ENCODE results near the gene ACYP2.

ACYP2 gene

GRCh38 chr2:54161660-54162424, 46.4 kb downstream of the ACYP2 start:
- FAIRE-seq = peak; percentile 88

DNA sequence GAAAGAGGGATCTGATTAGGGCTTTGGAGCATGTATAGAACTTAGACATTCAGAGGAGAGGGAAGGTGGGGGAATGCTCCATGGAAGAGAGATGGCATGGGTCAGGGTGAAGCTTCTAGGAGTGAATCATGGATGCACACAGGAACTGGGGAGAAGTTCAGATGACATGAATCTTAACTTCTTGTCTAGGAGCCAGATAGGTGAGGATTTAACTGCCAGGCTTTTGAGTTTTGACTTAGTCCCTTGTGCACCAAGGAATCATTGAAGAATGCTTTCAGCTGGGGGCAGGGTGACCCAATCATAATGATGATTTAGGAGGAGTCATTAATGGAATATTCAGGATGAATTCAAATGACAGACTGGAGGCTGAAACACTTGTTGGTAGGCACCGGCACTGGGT, 48.7 kb downstream of the ACYP2 start:
- no peak for FAIRE-seq

DNA sequence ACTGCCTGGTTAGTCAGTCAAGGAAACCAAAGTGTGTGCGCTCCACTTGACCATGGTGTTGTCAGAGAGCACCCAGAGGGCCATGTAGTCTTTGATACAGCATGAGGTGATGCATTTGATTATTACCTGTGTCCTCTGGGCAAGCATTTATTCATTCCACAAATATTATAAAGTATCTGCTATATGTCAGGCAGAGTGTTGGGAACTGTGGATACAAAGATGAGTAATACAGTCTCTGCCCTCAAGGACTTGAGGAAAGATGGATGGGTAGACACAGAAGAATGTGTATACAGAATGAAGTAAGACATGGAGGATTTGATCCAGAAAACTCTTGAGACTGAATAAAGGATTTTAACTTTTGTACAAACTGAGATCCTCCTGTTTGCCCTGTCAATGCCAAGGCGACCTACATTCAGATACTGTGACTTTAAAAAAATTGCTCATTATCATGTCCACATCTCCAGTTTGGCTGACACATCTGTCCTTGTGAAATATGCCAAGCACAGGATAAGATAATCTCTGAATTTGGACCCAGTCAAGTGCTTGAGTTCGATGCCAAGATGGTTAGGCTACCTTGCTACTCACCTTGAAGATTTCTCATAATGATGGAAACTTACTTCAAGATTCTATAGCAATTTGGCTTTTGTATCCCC, 50.8 kb downstream of the ACYP2 start:
- no peak for FAIRE-seq

DNA sequence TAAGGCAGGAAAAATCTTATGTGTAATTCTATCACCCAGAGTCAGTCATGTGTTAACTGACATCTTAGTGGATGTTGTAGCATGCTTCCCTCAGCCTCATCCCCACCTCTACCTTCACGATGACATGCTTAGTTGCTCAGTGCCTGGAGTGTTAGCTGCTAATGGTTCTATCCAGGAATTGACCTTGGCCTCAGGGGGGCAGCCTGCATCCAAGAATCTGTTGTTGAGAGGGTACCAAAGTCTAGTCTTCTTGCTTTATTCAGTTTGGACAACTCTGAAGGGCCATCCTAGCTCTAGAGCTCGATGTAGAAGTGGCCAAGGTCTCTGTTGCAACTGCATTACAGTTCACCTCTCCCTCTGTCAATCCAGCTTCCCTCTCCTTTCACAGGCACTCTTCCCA, 61.2 kb downstream of the ACYP2 start:
- no peak for FAIRE-seq

- no peak for FAIRE-seq
These were observed 67.9 kb downstream of the ACYP2 start for GRCh38 chr2:54183281-54183680.

GRCh38 chr2:54183972-54184371, 68.6 kb downstream of the ACYP2 start:
- no peak for FAIRE-seq

- FAIRE-seq = no peak
These were observed 69.7 kb downstream of the ACYP2 start for GRCh38 chr2:54185105-54185504.

DNA sequence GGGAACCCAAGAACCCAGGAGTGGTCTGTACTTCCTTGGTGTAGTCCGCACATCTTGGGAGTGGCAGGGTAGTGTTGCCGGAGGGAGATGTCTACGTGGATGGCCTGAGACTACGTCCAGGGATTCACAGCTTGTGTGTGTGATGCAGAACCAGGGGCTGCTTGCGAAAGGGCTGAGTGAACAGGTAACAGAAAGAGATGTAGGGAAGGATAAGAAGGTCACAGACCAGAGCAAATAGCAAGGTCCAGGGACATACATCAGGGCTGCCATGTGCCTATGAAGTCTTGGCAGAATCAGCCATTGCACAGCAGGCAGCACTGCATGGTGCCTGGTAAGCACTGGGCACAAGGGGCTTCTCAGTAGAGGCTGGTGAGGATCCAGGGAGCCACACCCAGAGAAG, 71.9 kb downstream of the ACYP2 start:
- FAIRE-seq = no peak

GRCh38 chr2:54189539-54189938, 74.1 kb downstream of the ACYP2 start:
- FAIRE-seq = no peak

DNA sequence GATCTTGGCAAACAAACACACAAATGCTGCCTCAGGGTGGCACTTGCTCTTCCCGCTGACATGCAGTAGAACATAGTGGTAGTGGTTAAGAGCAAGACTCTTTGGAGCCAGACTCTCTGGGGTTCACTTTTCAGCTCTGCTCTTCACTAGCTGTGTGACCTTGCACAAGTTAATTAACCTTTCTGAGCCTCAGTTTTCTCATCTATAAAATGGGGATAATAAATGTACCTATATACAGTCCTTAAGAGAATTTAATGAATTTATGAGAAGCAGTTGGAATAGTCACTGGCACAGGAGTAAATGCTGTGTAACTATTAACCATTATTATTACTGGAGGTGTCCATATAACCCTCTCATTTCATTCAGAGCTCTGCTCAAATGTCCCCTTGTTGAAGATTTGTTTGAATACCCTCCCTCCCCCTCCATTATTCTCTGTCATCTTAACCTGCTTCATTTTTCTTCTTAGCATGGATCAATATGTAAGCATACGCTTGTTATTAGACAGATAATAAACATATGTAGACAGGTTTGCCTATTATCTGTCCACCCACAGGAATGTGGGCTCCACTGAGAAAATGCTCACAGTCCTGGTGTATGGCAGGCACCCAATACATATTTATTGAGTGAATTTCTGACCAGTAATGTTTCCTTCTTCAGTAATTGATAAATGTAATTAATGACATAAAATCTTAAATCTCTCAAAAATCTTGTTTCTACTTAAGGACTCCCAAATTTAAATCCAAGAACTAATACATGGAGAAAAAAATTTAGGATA, 76.1 kb downstream of the ACYP2 start:
- FAIRE-seq = no peak

DNA sequence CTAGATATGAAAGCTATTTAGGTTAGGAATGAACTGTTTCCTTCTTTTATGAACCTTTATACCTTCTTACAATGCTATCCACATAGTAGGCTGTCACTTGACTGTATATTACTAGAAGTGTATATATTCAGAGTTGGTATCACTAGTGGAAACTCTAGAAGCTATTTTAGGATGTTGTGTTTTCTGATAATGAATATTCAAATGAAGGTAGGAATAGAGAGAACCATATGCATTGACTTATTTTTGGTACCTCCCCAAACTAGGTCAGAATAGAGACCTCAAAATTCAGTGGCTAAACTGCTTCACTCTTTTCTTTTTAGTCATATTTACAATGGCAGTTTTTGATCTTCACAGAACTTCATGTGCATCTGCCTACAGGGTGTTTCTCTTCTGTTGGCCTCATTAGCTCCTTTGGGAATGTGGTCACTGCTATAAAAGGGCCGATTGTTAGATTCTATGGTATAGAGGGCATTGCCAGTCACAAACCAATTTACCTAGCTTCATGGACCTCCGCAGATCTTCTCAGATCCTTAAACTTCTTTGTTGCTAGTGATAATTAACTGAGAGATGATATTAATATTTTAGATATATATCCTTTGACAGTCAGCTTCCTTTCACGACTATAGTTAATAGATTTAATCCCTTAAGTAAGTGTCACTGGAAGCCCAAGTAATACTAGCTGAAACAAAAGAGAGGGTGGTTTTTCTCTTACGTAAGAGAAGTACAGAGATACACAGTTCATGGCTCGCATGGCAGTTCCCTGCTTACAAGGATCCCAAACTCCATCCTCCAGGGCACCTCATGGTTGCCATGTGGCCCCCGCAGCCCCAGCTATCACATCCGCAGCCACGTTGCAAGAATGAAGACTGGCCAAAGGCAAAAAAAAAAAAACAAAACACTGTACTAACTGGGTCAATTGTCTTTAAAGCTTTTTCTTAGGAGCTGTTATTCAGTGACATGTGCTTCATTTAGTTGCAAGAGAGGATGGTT, 79.6 kb downstream of the ACYP2 start:
- no peak for FAIRE-seq

DNA sequence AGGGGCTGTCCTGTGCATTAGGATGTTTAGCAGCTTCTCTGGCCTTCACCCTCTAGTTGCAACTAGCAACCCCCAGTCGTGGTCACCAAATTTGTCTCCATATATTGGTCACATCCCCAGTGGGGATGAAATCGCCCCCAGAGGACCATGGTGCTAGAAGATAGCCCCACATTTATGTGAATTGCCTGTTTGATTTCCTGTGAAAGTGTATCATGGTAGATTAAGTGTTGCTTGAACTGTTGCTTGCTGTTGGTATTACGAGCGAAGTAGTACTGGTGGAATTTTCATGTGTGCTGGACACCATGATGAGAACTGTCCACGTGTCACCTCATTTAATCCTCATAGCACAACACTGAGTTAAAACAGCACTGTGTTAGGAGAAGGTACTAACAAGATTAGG, 81.2 kb downstream of the ACYP2 start:
- no peak for FAIRE-seq

- FAIRE-seq = no peak
These were observed 89.1 kb downstream of the ACYP2 start for GRCh38 chr2:54204476-54204875.

- peak; percentile 55 for FAIRE-seq
These were observed 91.2 kb downstream of the ACYP2 start for GRCh38 chr2:54206596-54206995.

GRCh38 chr2:54207666-54208195, 92.3 kb downstream of the ACYP2 start:
- peak; percentile 86 for FAIRE-seq

DNA sequence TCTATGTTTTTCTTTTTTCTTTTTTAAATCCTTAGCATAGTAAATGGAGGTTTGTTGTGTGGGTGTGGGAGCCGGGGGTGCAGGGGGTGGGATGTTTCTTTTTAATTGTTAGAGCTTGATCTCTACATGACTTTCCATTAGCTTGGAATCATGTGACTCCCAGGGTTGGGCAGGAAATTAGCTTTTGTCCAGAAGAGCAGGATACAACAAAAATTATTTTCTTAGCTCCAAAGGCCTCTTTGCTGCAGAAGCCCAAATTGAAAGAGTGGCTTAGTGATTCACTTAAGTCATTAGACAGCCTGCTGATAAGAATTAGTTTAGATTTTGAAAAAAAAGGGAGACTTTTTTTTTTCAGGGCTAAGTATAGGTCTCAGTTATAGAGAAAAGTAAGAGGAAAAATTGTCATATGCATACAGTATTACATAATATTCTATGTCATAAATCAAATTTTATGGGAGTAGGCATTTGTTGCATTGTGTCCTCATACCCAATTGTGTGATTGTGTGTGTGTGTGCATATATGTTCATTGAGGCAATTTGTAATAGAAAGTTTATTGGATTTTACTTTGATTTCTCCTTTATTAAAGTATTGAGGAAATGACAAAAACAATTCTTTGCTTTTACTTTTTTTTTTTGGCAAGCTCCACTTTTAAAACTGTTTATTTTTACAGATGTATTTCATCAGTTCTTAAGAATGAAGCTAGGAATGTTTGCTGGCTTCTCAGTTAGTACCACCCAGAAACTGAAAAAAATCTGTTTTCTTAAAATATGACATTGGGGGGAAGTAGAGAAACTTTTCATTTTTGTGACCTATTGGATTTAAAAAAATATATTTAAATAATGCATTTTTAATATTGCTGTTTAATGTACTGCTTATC, 93.2 kb downstream of the ACYP2 start:
- peak; percentile 83 for FAIRE-seq

DNA sequence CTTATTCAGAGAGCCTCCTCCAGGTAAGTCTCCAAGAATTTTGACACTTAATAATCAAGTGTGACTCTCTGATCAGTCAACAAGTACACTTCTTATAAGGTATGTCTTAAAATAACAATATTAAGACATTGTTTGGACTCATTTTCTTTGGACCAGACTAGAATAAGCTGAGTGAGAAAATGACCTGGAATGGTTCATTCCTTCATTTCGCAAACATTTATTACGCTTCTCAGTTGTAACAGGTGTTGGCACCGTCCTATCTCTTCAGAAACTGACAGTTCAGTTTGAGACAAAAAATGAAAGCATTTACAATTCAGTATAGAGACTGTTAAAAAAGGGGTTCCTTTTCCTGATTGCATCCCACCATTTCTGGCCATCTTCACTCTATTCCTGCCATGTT, 94.0 kb downstream of the ACYP2 start:
- FAIRE-seq = no peak

- FAIRE-seq = peak; percentile 98
These were observed 97.0 kb downstream of the ACYP2 start for GRCh38 chr2:54212456-54212855.

DNA sequence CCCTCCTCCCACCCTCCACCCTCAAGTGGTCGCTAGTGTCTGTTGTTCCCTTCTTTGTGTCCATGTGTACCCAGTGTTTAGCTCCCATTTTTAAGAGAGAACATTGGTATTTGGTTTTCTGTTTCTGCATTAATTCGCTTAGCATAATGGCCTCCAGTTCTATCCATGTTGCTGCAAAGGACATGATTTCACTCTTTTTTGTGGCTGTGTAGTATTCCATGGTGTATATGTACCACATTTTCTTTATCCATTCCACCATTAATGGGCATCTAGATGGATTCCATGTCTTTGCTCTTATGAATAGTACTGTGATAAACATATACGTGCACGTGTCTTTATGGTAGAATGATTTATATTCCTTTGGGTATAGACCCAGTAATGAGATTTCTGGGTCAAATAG, 97.7 kb downstream of the ACYP2 start:
- FAIRE-seq = no peak

GRCh38 chr2:54224997-54225396, 109.6 kb downstream of the ACYP2 start:
- no peak for FAIRE-seq

DNA sequence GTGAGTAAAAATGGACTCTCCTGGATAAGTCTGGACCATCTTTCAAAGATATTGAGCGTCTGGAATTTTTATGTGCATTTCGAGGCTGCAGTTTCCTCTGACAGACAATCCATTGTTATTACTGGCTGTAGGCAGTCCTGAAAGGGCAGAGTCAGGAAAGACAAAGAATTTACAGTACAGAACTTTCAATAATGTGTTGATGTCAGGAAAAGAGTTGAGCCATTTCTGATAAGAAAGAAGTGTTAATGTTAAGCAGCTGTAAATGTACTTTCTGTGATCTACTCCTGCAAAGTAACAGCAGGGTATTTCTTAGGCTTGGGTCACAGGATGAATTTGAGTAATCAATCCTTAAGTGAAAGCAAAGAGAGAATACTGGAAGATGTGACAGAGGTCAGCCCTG, 110.8 kb downstream of the ACYP2 start:
- no peak for FAIRE-seq
